ENCODE measurements around the gene STIM1.
"Not testable (repeated sequence)": the region's sequence is repeated elsewhere in the genome, so short reads cannot be mapped to it uniquely, and the experiment has no call there.

STIM1 gene

GRCh38 chr11:4039011-4039410 lies 183.5 kb downstream of the STIM1 start:
- no peak for DNase-seq

GRCh38 chr11:4040461-4040860 lies 185.0 kb downstream of the STIM1 start:
- DNase-seq: no peak

GRCh38 chr11:4041731-4042391 lies 186.4 kb downstream of the STIM1 start:
- DNase-seq: no peak

GRCh38 chr11:4044976-4045646 lies 189.6 kb downstream of the STIM1 start:
- DNase-seq: no peak

GRCh38 chr11:4048340-4048739 lies 192.9 kb downstream of the STIM1 start:
- DNase-seq: no peak

GRCh38 chr11:4049006-4049405 lies 193.5 kb downstream of the STIM1 start:
- DNase-seq: no peak

- no peak for DNase-seq
Observed at GRCh38 chr11:4050138-4050537, 194.7 kb downstream of the STIM1 start.

GRCh38 chr11:4053200-4053599 lies 197.7 kb downstream of the STIM1 start:
- DNase-seq: not testable (repeated sequence)

- no peak for DNase-seq
Observed at GRCh38 chr11:4054643-4055042, 199.2 kb downstream of the STIM1 start.

GRCh38 chr11:4059424-4059823 lies 204.0 kb downstream of the STIM1 start:
- no peak for DNase-seq

- no peak for DNase-seq
Observed at GRCh38 chr11:4060182-4060923, 204.9 kb downstream of the STIM1 start.

GRCh38 chr11:4061700-4062099 lies 206.2 kb downstream of the STIM1 start:
- no peak for DNase-seq

- no peak for DNase-seq
Observed at GRCh38 chr11:4063348-4063747, 207.9 kb downstream of the STIM1 start.

GRCh38 chr11:4064278-4064955 lies 209.0 kb downstream of the STIM1 start:
- no peak for DNase-seq

GRCh38 chr11:4065086-4065485 lies 209.6 kb downstream of the STIM1 start:
- no peak for DNase-seq

- DNase-seq: no peak
Observed at GRCh38 chr11:4065601-4066377, 210.3 kb downstream of the STIM1 start.

- no peak for DNase-seq
Observed at GRCh38 chr11:4066910-4067309, 211.4 kb downstream of the STIM1 start.

GRCh38 chr11:4068962-4069361 lies 213.5 kb downstream of the STIM1 start:
- DNase-seq: no peak

GRCh38 chr11:4071325-4071724 lies 215.9 kb downstream of the STIM1 start:
- DNase-seq: no peak

GRCh38 chr11:4071914-4072313 lies 216.4 kb downstream of the STIM1 start:
- DNase-seq: no peak

GRCh38 chr11:4072668-4073285 lies 217.3 kb downstream of the STIM1 start:
- DNase-seq: peak; percentile 41

GRCh38 chr11:4074266-4074665 lies 218.8 kb downstream of the STIM1 start:
- DNase-seq: no peak

All from NCI-H2107 (cell line).